SK-N-SH treated with all-trans-retinoic acid at 6 μM for 48 hours (cell line): ENCODE results near the gene SH2D3A.

Experiments
- CREB5 ChIP-seq: fragments of 250-450 bp; sonication (Bioruptor Pico); IDR thresholded peaks from 2 replicates; pipeline ENCODE4 v1.5.1; 2020; ENCODE audit warnings: low read depth, mild to moderate bottlenecking, moderate library complexity
- PATZ1 ChIP-seq: fragments of 250-450 bp; sonication (Bioruptor Pico); IDR thresholded peaks from 2 replicates; pipeline ENCODE4 v1.8.0; 2020; ENCODE audit warnings: mild to moderate bottlenecking, moderate library complexity, borderline replicate concordance
- ZNF565 ChIP-seq: fragments of 450-650 bp; formaldehyde crosslinking; conservative IDR thresholded peaks from 2 replicates; pipeline ENCODE4 v1.5.0; 2020; ENCODE audit warnings: low read depth, mild to moderate bottlenecking, moderate library complexity

GRCh38 chr19:6729573-6730152 is 37.6 kb downstream of the SH2D3A start:
- TF ChIP-seq PATZ1 (CRISPR knock-in tag) (no peak), ZNF565 (CRISPR knock-in tag) (no peak), CREB5 (CRISPR knock-in tag) (no peak)
